ENCODE measurements around the gene ARHGEF7.

The ARHGEF7 gene

DNA sequence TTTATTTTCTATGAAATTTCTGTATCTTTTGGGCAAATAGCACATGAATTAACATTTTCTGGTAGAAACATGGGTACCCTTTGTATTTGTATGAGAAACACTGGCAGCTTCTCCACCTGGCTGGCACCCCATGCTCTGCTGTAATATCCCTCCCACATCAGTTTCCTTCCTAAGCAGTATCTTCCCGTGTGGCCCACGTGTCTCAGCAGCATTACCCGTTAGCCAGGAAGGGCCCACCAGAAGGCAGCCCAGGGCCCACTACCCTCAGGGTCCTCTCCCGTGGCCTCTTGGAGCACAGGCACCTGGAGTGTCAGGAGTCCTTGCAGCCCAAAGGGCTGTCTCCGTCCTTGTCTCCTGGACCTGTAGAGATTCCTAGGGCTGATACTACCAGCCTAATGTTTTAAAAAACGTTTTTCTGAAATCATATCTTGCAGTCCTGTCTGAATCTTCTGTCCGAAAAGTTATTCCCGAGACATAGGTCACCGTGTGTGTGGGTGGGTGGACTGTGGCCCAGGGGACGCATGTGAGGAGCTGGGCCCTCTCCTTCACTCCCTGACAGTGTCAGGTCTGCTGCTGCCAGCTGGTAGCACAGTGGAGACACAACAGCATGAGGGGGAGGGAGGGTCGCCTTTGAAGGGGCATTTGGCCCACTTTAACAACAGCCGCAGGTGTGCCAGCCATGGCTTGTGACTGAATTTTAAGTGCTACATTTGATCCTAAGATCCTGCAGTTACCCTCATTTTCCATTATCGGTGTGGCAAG, 183.3 kb downstream of the ARHGEF7 start:
- TF ChIP-seq CTCF (IDR thresholded peaks at IDR 0.05; ENCODE audit: control insufficient read depth, insufficient read depth, low read depth, low read length, missing control alignments): no peak
- H3K4me3 ChIP-seq (ENCODE audit: control insufficient read depth, low read depth, low read length): no peak overlapping the region
- no peak for DNase-seq (ENCODE audit: low read depth)

- TF ChIP-seq CTCF (IDR thresholded peaks at IDR 0.05; ENCODE audit: control insufficient read depth, insufficient read depth, low read depth, low read length, missing control alignments): no peak
- DNase-seq (ENCODE audit: low read depth): no peak
- H3K4me3 ChIP-seq (ENCODE audit: control insufficient read depth, low read depth, low read length): no peak overlapping the region
These were observed 187.1 kb downstream of the ARHGEF7 start for GRCh38 chr13:111302045-111302726.

GRCh38 chr13:111303559-111303958, 188.4 kb downstream of the ARHGEF7 start:
- H3K4me3 ChIP-seq (ENCODE audit: control insufficient read depth, low read depth, low read length): no peak overlapping the region

DNA sequence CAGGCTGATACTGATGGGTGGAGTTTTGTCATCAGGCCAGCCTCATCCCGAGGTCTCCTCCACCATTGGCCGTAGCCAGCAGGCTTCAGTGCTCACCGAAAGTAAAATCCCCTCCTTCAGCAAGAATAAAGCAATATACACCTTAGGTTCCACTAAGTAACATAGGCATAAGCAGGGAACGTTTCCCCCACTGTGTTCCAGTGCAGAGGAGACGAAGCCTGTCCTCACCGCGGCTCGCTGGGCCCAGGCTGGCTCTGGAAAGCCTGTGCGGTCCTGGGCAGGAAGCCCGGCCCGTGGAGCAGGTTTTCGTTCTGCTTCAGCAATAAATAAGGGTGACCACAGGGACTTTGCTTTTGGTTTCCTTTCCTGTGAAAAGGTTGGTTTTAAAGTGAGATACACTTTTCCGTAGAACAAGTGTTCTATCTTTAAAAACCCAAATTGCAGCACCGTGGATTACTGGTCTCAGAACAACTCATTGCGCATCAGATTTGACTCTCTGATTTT, 189.0 kb downstream of the ARHGEF7 start:
- no peak for DNase-seq (ENCODE audit: low read depth)
- no peak for TF ChIP-seq CTCF (IDR thresholded peaks at IDR 0.05; ENCODE audit: control insufficient read depth, insufficient read depth, low read depth, low read length, missing control alignments)
- H3K4me3 ChIP-seq (ENCODE audit: control insufficient read depth, low read depth, low read length): no peak overlapping the region

More at GRCh38 chr13:111303559-111303958, 188.4 kb downstream of the ARHGEF7 start:
- TF ChIP-seq CTCF (IDR thresholded peaks at IDR 0.05; ENCODE audit: control insufficient read depth, insufficient read depth, low read depth, low read length, missing control alignments): no peak
- DNase-seq (ENCODE audit: low read depth): no peak

DNA sequence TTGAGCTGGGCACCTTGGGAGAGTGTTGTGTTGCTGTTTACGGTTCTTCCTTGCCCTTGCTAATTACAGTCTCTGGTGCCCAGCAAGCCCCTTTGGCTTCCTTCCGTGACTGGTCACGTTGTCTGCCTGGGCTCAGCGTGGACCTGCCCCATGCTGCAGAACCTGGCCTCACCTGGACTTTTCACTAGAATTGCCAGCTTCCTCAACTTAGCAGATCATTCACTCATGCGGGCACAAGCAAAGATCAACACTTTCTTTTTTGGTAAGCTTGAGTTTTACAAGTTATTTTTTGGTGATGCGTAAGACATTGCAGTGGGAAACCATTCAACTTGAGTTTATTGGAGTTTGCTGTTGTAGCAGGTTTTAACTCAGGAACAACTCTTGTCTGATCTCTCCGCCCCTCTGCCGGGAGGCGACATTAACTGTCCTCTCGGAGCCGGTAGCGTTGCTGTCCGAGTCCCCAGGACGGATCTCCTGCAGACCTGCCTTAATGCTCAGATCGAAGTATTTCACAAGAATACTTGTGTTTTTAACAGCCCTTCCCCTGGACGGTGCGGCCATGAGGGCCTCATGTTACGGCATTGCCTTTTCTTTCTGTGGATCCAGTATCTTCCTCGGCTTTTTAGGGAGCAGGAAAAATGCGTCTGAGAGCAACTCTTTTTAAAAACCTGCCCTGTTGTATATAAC, 189.6 kb downstream of the ARHGEF7 start:
- no peak for TF ChIP-seq CTCF (IDR thresholded peaks at IDR 0.05; ENCODE audit: control insufficient read depth, insufficient read depth, low read depth, low read length, missing control alignments)
- no peak overlapping the region for H3K4me3 ChIP-seq (ENCODE audit: control insufficient read depth, low read depth, low read length)
- no peak for DNase-seq (ENCODE audit: low read depth)

DNA sequence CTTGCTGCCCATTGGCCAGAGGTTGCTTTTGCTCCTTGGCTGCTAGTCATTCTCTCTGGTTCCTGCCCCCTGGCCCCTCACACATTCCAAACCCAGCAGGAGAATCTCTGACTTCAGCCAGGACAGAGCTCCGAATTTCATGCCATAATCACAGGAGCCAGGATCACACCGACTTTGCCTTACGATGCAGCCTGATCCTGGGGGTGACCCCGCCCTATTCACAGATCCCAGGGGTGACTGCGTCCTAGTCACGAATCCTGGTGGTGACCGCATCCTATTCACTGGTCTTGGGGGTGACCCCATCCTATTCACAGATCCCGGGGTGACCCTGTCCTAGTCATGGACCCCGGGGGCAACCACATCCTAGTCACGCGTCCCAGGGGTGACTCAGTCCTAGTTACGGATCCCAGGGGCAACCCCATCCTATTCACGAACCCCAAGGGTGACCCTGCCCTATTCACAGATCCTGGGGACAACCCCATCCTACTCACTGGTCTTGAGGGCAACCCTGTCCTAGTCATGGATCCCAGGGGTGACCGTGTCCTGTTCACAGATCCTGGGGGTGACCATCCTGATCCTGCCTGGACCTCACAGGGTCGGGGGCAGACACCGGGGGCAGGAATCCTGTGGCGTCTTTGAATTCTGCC, 198.0 kb downstream of the ARHGEF7 start:
- H3K4me3 ChIP-seq (ENCODE audit: control insufficient read depth, low read depth, low read length): no peak overlapping the region
- DNase-seq (ENCODE audit: low read depth): no peak
- TF ChIP-seq CTCF (IDR thresholded peaks at IDR 0.05; ENCODE audit: control insufficient read depth, insufficient read depth, low read depth, low read length, missing control alignments): no peak
